ENCODE results near the gene SIPA1L3.

The SIPA1L3 gene

DNA sequence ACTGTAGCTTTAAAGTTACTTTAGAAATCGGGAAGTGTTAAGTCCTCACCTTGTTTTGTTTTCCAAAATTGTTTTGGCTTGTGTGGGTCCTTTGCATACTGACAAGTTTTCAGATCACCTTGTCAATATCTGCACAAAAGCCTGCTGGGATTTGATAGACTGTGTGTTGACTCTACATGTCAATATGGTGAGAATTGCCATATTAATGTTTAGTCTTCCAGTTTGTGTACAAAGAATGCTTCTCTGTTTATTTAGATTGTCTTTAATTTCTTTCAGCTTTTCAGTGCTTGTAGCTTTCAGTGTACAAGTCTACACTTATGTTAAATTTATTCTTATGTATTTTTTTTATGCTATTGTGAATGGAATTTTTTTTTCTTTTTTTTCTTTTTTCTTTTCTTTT, 50.2 kb downstream of the SIPA1L3 start:
- no peak for DNase-seq (ENCODE audit: low spot score)
- TF ChIP-seq, protein P1, sequence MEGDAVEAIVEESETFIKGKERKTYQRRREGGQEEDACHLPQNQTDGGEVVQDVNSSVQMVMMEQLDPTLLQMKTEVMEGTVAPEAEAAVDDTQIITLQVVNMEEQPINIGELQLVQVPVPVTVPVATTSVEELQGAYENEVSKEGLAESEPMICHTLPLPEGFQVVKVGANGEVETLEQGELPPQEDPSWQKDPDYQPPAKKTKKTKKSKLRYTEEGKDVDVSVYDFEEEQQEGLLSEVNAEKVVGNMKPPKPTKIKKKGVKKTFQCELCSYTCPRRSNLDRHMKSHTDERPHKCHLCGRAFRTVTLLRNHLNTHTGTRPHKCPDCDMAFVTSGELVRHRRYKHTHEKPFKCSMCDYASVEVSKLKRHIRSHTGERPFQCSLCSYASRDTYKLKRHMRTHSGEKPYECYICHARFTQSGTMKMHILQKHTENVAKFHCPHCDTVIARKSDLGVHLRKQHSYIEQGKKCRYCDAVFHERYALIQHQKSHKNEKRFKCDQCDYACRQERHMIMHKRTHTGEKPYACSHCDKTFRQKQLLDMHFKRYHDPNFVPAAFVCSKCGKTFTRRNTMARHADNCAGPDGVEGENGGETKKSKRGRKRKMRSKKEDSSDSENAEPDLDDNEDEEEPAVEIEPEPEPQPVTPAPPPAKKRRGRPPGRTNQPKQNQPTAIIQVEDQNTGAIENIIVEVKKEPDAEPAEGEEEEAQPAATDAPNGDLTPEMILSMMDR (IDR thresholded peaks at IDR 0.05; ENCODE audit: borderline replicate concordance, control extremely low read depth, extremely low read depth, insufficient read depth, missing control alignments), result no peak
- in situ Hi-C loops (cut with MboI; ENCODE audit: low sequenced_read_pairs, unreplicated experiment), result no loop called here

DNA sequence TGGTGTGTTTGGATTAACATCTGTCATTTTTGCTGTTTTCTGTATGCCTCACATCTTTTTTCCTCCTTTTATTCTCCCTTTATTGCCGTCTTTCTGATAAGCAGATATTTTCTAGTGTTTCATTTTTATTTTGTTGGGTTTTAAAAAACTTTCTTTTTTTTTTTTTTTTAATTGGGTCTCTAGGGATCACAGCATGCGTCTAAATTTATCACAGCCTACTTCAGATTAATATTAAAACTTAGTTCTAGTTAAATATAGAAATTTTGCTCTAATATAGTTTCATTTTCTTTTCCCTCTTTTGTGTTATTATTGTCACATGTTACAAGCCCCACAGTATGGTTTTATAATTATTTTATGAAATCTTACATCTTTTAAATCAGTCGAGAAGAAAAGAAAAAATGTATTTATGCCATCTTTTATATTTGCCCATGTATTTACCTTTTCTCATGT, 52.7 kb downstream of the SIPA1L3 start:
- in situ Hi-C loops (cut with MboI; ENCODE audit: low sequenced_read_pairs, unreplicated experiment), result no loop called here
- TF ChIP-seq, protein P1 (IDR thresholded peaks at IDR 0.05; ENCODE audit: borderline replicate concordance, control extremely low read depth, extremely low read depth, insufficient read depth, missing control alignments), result no peak
- DNase-seq (ENCODE audit: low spot score), result no peak

- in situ Hi-C loops (cut with MboI; ENCODE audit: low sequenced_read_pairs, unreplicated experiment), result no loop called here
- DNase-seq (ENCODE audit: low spot score), result no peak
Observed at GRCh38 chr19:37961198-37961597, 54.2 kb downstream of the SIPA1L3 start.

GRCh38 chr19:37963190-37963936, 56.4 kb downstream of the SIPA1L3 start:
- TF ChIP-seq, protein P1 (IDR thresholded peaks at IDR 0.05; ENCODE audit: borderline replicate concordance, control extremely low read depth, extremely low read depth, insufficient read depth, missing control alignments), result no peak
- no peak for DNase-seq (ENCODE audit: low spot score)
- in situ Hi-C loops (cut with MboI; ENCODE audit: low sequenced_read_pairs, unreplicated experiment), result no loop called here

More at GRCh38 chr19:37961198-37961597, 54.2 kb downstream of the SIPA1L3 start:
- TF ChIP-seq, protein P1 (IDR thresholded peaks at IDR 0.05; ENCODE audit: borderline replicate concordance, control extremely low read depth, extremely low read depth, insufficient read depth, missing control alignments), result no peak

- no peak for DNase-seq (ENCODE audit: low spot score)
- in situ Hi-C loops (cut with MboI; ENCODE audit: low sequenced_read_pairs, unreplicated experiment), result no loop called here
- TF ChIP-seq, protein P1 (IDR thresholded peaks at IDR 0.05; ENCODE audit: borderline replicate concordance, control extremely low read depth, extremely low read depth, insufficient read depth, missing control alignments), result no peak
Observed at GRCh38 chr19:37964109-37964508, 57.1 kb downstream of the SIPA1L3 start.

DNA sequence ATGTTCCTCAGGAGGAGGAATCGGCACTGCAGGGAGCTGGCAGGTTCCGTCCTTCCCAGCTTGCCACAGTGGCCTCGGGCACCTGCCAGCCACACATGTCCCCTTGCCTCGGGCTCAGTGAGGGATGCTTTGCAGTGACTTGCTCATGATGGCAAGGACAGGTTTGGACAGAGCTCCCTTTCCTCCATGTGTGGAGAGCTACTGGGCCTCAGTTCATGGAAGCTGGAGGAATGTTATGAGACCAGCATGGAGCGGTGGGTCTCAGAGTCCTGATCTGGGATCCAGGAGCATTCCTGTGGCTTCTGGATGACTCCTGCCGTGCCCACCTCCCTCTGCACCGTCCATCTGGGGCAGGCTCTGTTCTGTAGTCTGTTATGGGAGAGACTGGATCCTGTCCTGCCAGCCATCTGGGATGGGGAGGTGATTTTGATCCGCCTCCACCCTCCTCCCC, 59.2 kb downstream of the SIPA1L3 start:
- in situ Hi-C loops (cut with MboI; ENCODE audit: low sequenced_read_pairs, unreplicated experiment), result no loop called here
- TF ChIP-seq, protein P1 (IDR thresholded peaks at IDR 0.05; ENCODE audit: borderline replicate concordance, control extremely low read depth, extremely low read depth, insufficient read depth, missing control alignments), result no peak
- no peak for DNase-seq (ENCODE audit: low spot score)
